Measurements from ENCODE around the gene AKIP1.

DNA sequence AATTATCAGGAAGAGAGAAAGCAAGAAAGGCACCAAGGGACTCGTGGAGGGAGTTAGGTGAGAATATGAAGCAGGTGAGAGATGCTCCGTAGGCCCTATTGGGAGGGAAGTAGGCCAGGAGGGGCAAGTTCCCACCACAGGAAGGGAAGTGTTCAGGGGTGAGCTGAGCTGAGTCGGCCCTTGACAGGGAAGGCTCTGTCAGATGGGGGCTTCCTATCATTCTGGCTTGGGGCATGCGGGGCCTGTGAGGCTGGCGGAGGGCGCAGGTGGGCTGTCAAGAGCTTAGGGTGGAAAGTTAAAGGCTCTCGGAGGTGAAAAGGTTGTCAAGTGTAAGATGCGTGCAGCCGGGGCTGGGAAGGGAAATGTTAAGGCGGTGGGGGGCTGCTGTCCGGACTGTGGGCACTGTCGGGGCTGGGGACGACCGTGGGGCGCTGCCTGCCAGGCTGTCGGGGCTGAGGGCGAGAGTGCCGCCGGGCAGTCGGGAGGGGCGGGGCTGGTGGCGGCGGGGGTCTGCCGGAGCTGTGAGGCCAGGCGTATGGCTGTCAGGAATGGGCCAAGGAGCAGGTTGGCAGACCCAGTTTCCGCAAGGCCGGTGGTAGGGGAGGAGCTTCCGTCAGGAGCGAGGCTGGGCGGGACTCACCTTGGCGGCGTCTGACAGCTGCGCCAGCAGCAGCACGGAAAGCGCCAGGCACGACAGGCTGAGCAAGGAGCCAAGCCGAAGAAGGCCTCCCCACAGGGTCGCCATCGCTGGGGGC, 52.8 kb downstream of the AKIP1 start:
- TF ChIP-seq, protein P1, sequence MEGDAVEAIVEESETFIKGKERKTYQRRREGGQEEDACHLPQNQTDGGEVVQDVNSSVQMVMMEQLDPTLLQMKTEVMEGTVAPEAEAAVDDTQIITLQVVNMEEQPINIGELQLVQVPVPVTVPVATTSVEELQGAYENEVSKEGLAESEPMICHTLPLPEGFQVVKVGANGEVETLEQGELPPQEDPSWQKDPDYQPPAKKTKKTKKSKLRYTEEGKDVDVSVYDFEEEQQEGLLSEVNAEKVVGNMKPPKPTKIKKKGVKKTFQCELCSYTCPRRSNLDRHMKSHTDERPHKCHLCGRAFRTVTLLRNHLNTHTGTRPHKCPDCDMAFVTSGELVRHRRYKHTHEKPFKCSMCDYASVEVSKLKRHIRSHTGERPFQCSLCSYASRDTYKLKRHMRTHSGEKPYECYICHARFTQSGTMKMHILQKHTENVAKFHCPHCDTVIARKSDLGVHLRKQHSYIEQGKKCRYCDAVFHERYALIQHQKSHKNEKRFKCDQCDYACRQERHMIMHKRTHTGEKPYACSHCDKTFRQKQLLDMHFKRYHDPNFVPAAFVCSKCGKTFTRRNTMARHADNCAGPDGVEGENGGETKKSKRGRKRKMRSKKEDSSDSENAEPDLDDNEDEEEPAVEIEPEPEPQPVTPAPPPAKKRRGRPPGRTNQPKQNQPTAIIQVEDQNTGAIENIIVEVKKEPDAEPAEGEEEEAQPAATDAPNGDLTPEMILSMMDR (IDR thresholded peaks at IDR 0.05; ENCODE audit: extremely low read depth in 1 of 2, insufficient read depth in 1 of 2, low read depth in 1 of 2, low read length in 2 of 2) = no peak
- TF ChIP-seq POLR2A (IDR thresholded peaks at IDR 0.05; ENCODE audit: low read depth, low read length) (no peak), POLR2AphosphoS5 (IDR thresholded peaks at IDR 0.05; ENCODE audit: insufficient read depth, low read depth, low read length) (no peak), GATA2 (IDR thresholded peaks at IDR 0.05; ENCODE audit: insufficient read depth, insufficient read length, low read depth, low read length) (no peak), EZH2 (IDR thresholded peaks at IDR 0.05; ENCODE audit: borderline replicate concordance, low read depth, low read length, severe bottlenecking) (no peak), MYC (IDR thresholded peaks at IDR 0.05; ENCODE audit: low read depth, low read length) (no peak)
- TF ChIP-seq, protein P2, sequence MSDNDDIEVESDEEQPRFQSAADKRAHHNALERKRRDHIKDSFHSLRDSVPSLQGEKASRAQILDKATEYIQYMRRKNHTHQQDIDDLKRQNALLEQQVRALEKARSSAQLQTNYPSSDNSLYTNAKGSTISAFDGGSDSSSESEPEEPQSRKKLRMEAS (IDR thresholded peaks at IDR 0.05; ENCODE audit: insufficient read depth, insufficient read length) = no peak
